ENCODE data around the gene MMP15.

MMP15 gene

DNA sequence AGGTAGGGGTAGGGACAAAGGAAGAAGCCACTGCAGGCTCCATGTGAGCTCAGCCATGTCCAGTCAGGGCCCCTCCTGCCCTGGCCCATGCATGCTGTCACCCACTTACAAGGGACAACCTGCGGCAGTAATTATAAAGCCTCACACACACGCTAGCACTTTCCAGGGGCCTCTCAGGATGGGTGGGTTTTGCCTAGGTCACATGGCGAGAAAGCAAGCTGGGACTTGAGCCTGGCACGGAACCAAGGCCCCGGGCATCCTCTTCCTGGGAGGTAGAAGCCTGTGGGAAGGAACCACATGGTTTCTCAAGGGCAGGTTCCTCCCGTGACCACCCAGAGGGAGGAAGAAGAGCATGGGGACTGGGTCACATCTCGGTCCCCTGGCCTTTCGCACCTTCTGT is 32.1 kb upstream of the MMP15 start:
- Mint-ChIP-seq H3K4me1 (peaks cover 37% of the 10 kb centered on the region), H3K27ac (no peak overlapping the region), H3K4me3 (no peak overlapping the region), H3K27me3 (no peaks in the 10 kb centered on the region), H3K9me3 (no peaks in the 10 kb centered on the region)
- DNase-seq (no peak), ATAC-seq (no peak)

DNA sequence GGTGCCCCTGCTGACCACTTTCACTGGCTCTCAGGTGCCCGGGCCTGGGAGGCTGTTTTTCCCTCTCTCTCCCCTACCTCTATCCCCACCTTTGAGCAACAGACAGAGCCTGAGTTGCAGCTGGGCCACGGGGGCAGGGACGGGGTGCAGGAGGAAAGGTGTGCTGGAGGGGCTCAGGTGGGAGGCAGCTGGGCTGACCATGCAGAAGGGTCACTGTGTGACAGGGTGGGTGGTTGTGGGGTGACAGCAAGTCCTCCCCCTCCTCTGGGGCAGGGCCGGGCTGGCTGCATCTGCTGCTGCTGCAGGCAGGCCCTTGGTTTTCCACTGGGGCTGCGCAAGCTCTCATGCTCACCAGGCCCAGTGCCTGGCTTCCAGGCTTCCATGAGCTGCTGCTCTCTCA is 31.7 kb upstream of the MMP15 start:
- Mint-ChIP-seq H3K27me3 (no peaks in the 10 kb centered on the region), H3K27ac (no peak overlapping the region), H3K4me3 (no peak overlapping the region), H3K9me3 (no peaks in the 10 kb centered on the region), H3K4me1 (peaks cover 42% of the 10 kb centered on the region)
- DNase-seq = no peak
- no peak for ATAC-seq

- Mint-ChIP-seq H3K27ac (no peak overlapping the region), H3K9me3 (no peaks in the 10 kb centered on the region), H3K27me3 (no peaks in the 10 kb centered on the region), H3K4me3 (no peak overlapping the region), H3K4me1 (peaks cover 47% of the 10 kb centered on the region)
- ATAC-seq (no peak), DNase-seq (no peak)
These were observed 31.2 kb upstream of the MMP15 start for GRCh38 chr16:57994361-57994760.

GRCh38 chr16:57994778-57995177 is 30.8 kb upstream of the MMP15 start:
- Mint-ChIP-seq H3K27ac (peak overlapping the region in 1 of 2 donors; percentile 70), H3K9me3 (no peaks in the 10 kb centered on the region), H3K4me3 (no peak overlapping the region), H3K27me3 (no peaks in the 10 kb centered on the region), H3K4me1 (peaks cover 49% of the 10 kb centered on the region)
- ATAC-seq = peak; percentile 29
- DNase-seq = peak in 1 of 2 donors; percentile 45

DNA sequence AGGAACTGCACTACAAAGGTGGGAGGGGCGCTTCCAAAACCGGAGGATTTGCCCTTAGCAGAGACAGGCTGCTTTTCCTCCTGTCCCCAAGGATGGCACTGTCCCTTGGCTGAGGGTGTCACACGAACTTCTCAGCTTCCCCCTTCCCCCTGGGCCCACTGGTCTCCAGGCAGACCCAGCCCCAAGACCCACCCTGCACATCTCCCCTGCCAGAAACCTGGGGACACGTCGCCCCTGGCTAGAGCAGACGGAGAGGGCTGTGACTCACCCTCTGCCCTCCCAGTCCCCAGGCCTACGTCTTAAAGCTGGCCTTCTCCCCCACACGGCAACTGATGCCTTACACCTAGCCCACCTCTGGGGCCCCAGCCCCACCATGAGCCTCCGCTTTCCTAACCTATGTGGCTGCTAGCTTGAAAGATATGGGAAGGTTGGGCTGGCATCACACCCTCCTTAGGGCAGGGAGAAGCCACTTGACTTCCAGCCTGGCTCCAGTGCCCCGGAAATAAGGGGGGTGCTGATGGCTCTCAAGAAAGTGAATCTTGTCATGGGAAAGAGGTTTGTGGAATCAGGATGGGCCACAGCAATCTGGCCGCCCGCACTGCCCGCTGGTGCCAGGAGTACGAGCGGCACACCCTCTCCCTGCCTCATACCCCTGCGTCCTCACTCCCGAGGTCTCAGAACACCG is 29.7 kb upstream of the MMP15 start:
- ATAC-seq = no peak
- peaks cover 50% of the 10 kb centered on the region for H3K4me1 Mint-ChIP-seq
- no peak for DNase-seq
- H3K9me3 Mint-ChIP-seq = no peaks in the 10 kb centered on the region
- H3K4me3 Mint-ChIP-seq = no peak overlapping the region
- H3K27ac Mint-ChIP-seq = peak overlapping the region in 1 of 2 donors; percentile 74
- H3K27me3 Mint-ChIP-seq = no peaks in the 10 kb centered on the region

DNA sequence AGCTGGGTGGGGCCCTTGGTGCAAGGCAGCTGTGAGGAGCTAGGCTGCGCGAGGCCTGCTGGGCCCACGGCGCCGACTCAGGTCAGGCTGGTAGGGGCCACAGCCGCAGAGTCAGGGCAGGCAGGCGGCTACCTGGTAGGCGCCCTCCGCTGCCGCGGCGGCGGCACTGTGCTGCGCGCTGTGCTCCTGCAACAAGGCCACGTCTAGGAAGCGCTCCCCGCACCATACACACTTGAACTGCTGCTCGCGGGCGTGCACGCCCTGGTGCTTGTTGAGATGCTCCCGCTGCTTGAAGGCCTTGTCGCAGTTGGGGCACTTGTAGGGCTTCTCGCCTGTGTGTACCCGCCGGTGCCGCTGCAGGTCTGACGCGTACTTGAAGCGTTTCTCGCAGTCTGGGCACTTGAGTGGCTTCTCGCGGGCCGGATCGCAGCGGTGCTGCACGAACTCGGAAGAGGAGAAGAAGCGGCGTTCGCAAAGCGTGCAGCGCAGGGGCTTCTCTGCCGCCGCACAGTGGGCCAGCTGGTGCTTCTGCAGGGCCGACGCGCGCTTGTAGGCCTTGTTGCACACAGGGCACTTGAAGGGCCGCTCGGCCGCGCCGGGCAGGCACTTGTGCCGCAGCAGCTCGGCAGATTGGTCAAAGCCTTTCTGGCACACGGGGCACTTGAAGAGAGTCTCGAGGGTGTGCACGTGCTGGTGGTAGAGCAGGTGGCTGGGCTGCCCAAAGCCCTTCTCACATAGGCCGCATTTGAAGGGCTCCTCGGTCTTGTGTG is 29.0 kb upstream of the MMP15 start:
- no peak for ATAC-seq
- Mint-ChIP-seq H3K9me3 (no peaks in the 10 kb centered on the region), H3K27me3 (no peaks in the 10 kb centered on the region), H3K4me3 (no peak overlapping the region), H3K27ac (no peak overlapping the region), H3K4me1 (peaks cover 57% of the 10 kb centered on the region)
- DNase-seq = no peak

- no peak for ATAC-seq
- Mint-ChIP-seq H3K4me3 (peak overlapping the region in 1 of 2 donors; percentile 3), H3K27ac (no peak overlapping the region), H3K9me3 (no peaks in the 10 kb centered on the region), H3K4me1 (peaks cover 62% of the 10 kb centered on the region), H3K27me3 (no peaks in the 10 kb centered on the region)
- no peak for DNase-seq
These were observed 28.4 kb upstream of the MMP15 start for GRCh38 chr16:57997176-57997527.

DNA sequence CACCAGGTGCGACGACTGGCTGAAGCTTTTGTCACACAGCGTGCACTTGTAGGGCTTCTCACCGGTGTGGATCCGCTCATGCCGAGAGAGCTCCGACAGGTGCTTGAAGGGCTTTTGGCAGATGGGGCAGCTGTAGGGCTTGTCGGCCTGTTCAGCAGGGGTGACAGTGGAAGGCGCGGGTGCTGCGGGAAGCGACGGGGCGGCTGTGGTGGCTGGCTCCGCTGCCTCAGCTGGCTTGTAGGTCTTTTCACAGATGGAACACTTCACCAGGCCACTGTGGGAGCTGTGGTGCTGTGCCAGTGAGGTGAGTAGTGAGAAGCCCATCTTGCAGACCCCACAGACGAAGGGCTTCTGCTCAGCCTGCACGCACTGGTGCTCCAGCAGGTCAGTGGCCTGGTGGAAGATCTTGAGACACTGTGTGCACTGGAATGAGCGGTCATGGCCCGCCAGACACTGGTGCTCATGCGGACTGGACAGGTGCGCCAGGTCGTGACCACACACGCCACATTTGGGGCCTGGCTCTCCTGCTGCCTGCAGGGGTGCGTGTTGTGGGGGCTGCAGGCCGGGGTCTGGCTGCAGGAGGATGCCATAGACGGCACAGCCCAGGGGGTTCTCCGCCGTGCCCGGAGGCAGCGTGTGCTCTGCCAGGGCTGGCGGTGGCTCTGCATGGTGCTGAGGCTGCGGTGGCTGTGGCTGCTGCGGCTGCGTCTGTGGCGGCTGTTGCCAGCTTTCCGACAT is 27.9 kb upstream of the MMP15 start:
- no peaks in the 10 kb centered on the region for H3K9me3 Mint-ChIP-seq
- no peaks in the 10 kb centered on the region for H3K27me3 Mint-ChIP-seq
- peak overlapping the region; percentile 71 to 81 for H3K4me3 Mint-ChIP-seq
- no peak for ATAC-seq
- no peak overlapping the region for H3K27ac Mint-ChIP-seq
- DNase-seq = no peak
- H3K4me1 Mint-ChIP-seq = peaks cover 68% of the 10 kb centered on the region

DNA sequence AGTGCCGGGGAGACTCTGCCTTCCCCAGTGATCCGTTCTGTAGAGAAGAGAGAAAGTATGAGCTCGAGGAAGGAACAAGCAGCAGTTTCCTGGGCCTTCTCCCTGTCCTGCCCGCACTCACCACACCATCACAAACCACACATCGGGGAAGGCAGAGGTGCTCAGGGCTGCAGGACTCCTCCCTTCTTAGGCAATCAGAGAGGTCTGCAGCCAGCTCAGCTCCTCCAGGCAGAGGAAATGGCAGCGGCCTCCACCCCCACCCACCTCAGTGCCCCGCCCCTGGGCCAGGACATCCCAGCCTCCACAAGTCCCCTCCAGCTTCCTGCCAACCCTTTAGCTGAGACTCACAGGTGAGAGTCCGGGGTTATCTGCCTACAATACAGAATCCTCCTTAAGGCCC is 27.1 kb upstream of the MMP15 start:
- ATAC-seq (peak; percentile 54), DNase-seq (peak; percentile 25 to 65)
- H3K9me3 Mint-ChIP-seq = no peaks in the 10 kb centered on the region
- H3K27ac Mint-ChIP-seq = peak overlapping the region in 1 of 2 donors; percentile 90
- H3K4me1 Mint-ChIP-seq = peaks cover 73% of the 10 kb centered on the region
- H3K4me3 Mint-ChIP-seq = peak overlapping the region; percentile 71 to 81
- H3K27me3 Mint-ChIP-seq = no peaks in the 10 kb centered on the region

DNA sequence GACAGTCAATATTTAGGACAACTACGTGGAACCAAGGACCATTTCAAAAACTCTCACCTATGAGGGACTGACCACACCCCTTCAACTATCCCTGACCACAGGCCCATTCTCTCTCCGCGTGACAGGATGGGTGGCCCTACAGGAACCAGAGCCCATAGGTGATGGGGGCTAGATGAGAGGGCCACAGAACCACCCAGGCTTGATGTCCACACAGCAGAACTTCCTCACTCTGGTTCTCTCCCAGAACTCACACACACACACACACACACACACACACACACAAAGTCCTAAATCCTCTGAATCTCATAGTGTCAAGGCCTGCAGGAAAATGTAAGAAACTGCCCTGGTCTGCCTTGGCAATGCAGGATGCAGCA is 26.6 kb upstream of the MMP15 start:
- Mint-ChIP-seq H3K27me3 (no peaks in the 10 kb centered on the region), H3K27ac (peak overlapping the region; percentile 79 to 85), H3K4me3 (peak overlapping the region; percentile 71 to 81), H3K9me3 (no peaks in the 10 kb centered on the region), H3K4me1 (peaks cover 76% of the 10 kb centered on the region)
- DNase-seq = no peak
- no peak for ATAC-seq

GRCh38 chr16:57999366-57999970 is 26.1 kb upstream of the MMP15 start:
- peak overlapping the region; percentile 79 to 85 for H3K27ac Mint-ChIP-seq
- DNase-seq (peak; percentile 43 to 50), ATAC-seq (peak; percentile 21)
- H3K27me3 Mint-ChIP-seq = no peaks in the 10 kb centered on the region
- H3K4me3 Mint-ChIP-seq = peak overlapping the region; percentile 71 to 81
- H3K9me3 Mint-ChIP-seq = no peaks in the 10 kb centered on the region
- H3K4me1 Mint-ChIP-seq = peaks cover 79% of the 10 kb centered on the region

- peak in 1 of 2 donors; percentile 41 for DNase-seq
- H3K9me3 Mint-ChIP-seq = no peaks in the 10 kb centered on the region
- peak within 1 kb of the TSS; percentile 92 to 94 for H3K27ac Mint-ChIP-seq
- H3K27me3 Mint-ChIP-seq = no peaks in the 10 kb centered on the region
- H3K4me3 Mint-ChIP-seq = peak within 1 kb of the TSS; percentile 91 to 93
- peaks cover 79% of the 10 kb centered on the region for H3K4me1 Mint-ChIP-seq
- peak; percentile 22 for ATAC-seq
These were observed 25.4 kb upstream of the MMP15 start, which contains the start of gene ZNF319 for GRCh38 chr16:57999971-58000705. ZNF319 (minus strand) TSS chr16:58000672; CDS start chr16:57998265, 2,407 bp downstream.

DNA sequence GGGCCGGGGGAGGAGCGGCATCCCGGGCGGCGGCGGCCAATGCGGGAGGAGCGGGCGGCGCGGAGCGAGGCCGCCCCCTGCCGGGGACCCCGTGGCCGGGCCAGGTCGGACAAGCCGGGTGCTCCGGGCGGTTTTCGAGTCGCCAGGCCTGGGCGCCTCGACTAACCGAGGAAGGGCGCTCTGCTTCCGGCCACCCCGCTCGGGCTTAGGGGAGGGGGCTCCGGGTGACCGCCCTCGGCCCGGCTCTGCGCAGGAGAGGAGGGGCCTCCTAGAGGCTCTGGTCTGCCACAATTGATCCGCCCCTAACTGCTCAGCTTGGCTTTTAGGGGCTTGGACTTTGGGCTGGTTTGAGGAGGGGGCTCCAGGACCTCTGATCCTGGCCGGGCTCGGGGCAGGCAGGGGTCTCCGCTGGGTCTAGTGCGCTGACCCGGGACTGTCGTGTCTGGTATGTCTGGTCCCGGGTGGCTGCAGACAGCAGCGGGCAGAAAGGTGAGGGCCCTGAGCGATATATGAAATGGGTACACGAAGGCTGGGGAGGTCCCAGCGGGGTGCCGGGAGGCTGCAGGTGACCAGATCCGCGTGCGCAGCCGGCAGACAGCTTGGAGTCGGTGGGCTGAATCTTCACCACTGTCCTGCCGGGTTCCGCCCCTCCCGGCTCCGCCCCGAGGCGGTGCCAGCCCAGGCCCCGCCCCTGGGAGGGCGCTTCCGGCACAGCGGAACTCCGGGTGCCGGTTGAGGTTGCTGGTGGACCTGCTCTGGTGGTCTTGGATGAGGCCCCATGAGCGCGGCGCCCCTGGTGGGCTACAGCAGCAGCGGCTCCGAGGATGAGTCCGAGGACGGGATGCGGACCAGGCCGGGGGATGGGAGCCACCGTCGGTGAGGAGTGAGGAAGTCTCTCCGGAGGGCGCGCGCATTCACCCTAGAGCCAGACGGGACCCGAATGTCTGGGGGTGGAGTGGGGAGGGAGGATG is 24.6 kb upstream of the MMP15 start, which contains the start of gene USB1:
USB1 (plus strand) TSS at position 702 of the 971 bp plus-strand sequence; CDS start at position 779, 77 bp downstream.
- H3K27me3 Mint-ChIP-seq = no peaks in the 10 kb centered on the region
- H3K27ac Mint-ChIP-seq = peak within 1 kb of the TSS; percentile 92 to 94
- H3K4me3 Mint-ChIP-seq = peak within 1 kb of the TSS; percentile 91 to 93
- no peaks in the 10 kb centered on the region for H3K9me3 Mint-ChIP-seq
- ATAC-seq (peak; percentile 77), DNase-seq (peak; percentile 88 to 92)
- H3K4me1 Mint-ChIP-seq = peaks cover 72% of the 10 kb centered on the region

Measured in stimulated activated naive CD8-positive, alpha-beta T cell treated with anti-CD3 and anti-CD28 coated beads, Interleukin-15, amount 100 ng/mL, for 72 hours (primary cell).